ENCODE data around the gene NFYB. TPM values are rescaled to one million over a fixed set of nuclear protein-coding genes. Genes with fewer than 3 reads are reported as not detected.
"Not testable (repeated sequence)": the region's sequence is repeated elsewhere in the genome, so short reads cannot be mapped to it uniquely, and the experiment has no call there.

The NFYB gene
- 100 to 1,000 TPM in 1 of 3 donors, 10 to 100 TPM in 2; 82.2 to 118 (median 97.6) TPM for polyA plus RNA-seq (ENCODE audit: insufficient read length in 3 of 3)
- long read RNA-seq, donor 1, transcript NFYB-201 (8 exons, 3,512 nt) = major isoform, 8 of 14 reads
- long read RNA-seq, donor 1, partial matches to known transcripts = 0 of 14 reads
- long read RNA-seq, donor 1, other reads (novel, unspliced or antisense) = 5 of 14 reads
- long read RNA-seq, donor 2, transcript NFYB-201 (8 exons, 3,512 nt) = major isoform, 5 of 15 reads
- long read RNA-seq, donor 2, partial matches to known transcripts = 0 of 15 reads
- long read RNA-seq, donor 2, other reads (novel, unspliced or antisense) = 6 of 15 reads
- long read RNA-seq, donor 3, transcript NFYB-201 (8 exons, 3,512 nt) = minor isoform, 6 of 20 reads
- long read RNA-seq, donor 3, transcript NFYB-205 (8 exons, 1,727 nt) = major isoform, 7 of 20 reads
- long read RNA-seq, donor 3, partial matches to known transcripts = 0 of 20 reads
- long read RNA-seq, donor 3, other reads (novel, unspliced or antisense) = 6 of 20 reads
- long read RNA-seq, donor 4, transcript NFYB-201 (8 exons, 3,512 nt) = major isoform, 6 of 9 reads
- long read RNA-seq, donor 4, partial matches to known transcripts = 0 of 9 reads
- long read RNA-seq, donor 4, other reads (novel, unspliced or antisense) = 0 of 9 reads
- long read RNA-seq, donor 5 = 0 reads
- long read RNA-seq, donor 6, transcript NFYB-201 (8 exons, 3,512 nt) = major isoform, 9 of 12 reads
- long read RNA-seq, donor 6, partial matches to known transcripts = 0 of 12 reads
- long read RNA-seq, donor 6, other reads (novel, unspliced or antisense) = 0 of 12 reads
- long read RNA-seq, donor 7, transcript NFYB-201 (8 exons, 3,512 nt) = major isoform, 14 of 25 reads
- long read RNA-seq, donor 7, transcript NFYB-205 (8 exons, 1,727 nt) = minor isoform, 6 of 25 reads
- long read RNA-seq, donor 7, partial matches to known transcripts = 5 of 25 reads
- long read RNA-seq, donor 7, other reads (novel, unspliced or antisense) = 0 of 25 reads
- long read RNA-seq, donor 8, transcript NFYB-205 (8 exons, 1,727 nt) = minor isoform, 10 of 38 reads
- long read RNA-seq, donor 8, transcript NFYB-201 (8 exons, 3,512 nt) = major isoform, 22 of 38 reads
- long read RNA-seq, donor 8, partial matches to known transcripts = 0 of 38 reads
- long read RNA-seq, donor 8, other reads (novel, unspliced or antisense) = 5 of 38 reads
- long read RNA-seq, donor 9, transcript NFYB-201 (8 exons, 3,512 nt) = major isoform, 10 of 11 reads
- long read RNA-seq, donor 9, partial matches to known transcripts = 0 of 11 reads
- long read RNA-seq, donor 9, other reads (novel, unspliced or antisense) = 0 of 11 reads
- long read RNA-seq, donor 10, transcript NFYB-201 (8 exons, 3,512 nt) = major isoform, 16 of 20 reads
- long read RNA-seq, donor 10, partial matches to known transcripts = 0 of 20 reads
- long read RNA-seq, donor 10, other reads (novel, unspliced or antisense) = 0 of 20 reads
- long read RNA-seq, donor 11, transcript NFYB-201 (8 exons, 3,512 nt) = minor isoform, 6 of 13 reads
- long read RNA-seq, donor 11, transcript NFYB-205 (8 exons, 1,727 nt) = major isoform, 7 of 13 reads
- long read RNA-seq, donor 11, partial matches to known transcripts = 0 of 13 reads
- long read RNA-seq, donor 11, other reads (novel, unspliced or antisense) = 0 of 13 reads
- long read RNA-seq, donor 12, transcript NFYB-201 (8 exons, 3,512 nt) = major isoform, 6 of 10 reads
- long read RNA-seq, donor 12, partial matches to known transcripts = 0 of 10 reads
- long read RNA-seq, donor 12, other reads (novel, unspliced or antisense) = 0 of 10 reads
- long read RNA-seq, donor 13 = 0 reads
- long read RNA-seq, donor 14, transcript NFYB-201 (8 exons, 3,512 nt) = major isoform, 12 of 19 reads
- long read RNA-seq, donor 14, transcript NFYB-205 (8 exons, 1,727 nt) = minor isoform, 7 of 19 reads
- long read RNA-seq, donor 14, partial matches to known transcripts = 0 of 19 reads
- long read RNA-seq, donor 14, other reads (novel, unspliced or antisense) = 0 of 19 reads
- long read RNA-seq, donor 15, transcript NFYB-205 (8 exons, 1,727 nt) = major isoform, 8 of 10 reads
- long read RNA-seq, donor 15, partial matches to known transcripts = 0 of 10 reads
- long read RNA-seq, donor 15, other reads (novel, unspliced or antisense) = 0 of 10 reads
- long read RNA-seq, donor 16, transcript NFYB-205 (8 exons, 1,727 nt) = minor isoform, 16 of 53 reads
- long read RNA-seq, donor 16, transcript NFYB-201 (8 exons, 3,512 nt) = major isoform, 31 of 53 reads
- long read RNA-seq, donor 16, partial matches to known transcripts = 6 of 53 reads
- long read RNA-seq, donor 16, other reads (novel, unspliced or antisense) = 0 of 53 reads

- DNase-seq (ENCODE audit: extremely low read depth in 1 of 11, low read depth in 9 of 11, low spot score in 4 of 11) = peak; percentile 77 to 96 (median 93)
These were observed at the start of gene NFYB for GRCh38 chr12:104137902-104138796. Gene NFYB (minus strand): TSS chr12:104138210. CDS start chr12:104135453, 2,757 bp downstream.

DNA sequence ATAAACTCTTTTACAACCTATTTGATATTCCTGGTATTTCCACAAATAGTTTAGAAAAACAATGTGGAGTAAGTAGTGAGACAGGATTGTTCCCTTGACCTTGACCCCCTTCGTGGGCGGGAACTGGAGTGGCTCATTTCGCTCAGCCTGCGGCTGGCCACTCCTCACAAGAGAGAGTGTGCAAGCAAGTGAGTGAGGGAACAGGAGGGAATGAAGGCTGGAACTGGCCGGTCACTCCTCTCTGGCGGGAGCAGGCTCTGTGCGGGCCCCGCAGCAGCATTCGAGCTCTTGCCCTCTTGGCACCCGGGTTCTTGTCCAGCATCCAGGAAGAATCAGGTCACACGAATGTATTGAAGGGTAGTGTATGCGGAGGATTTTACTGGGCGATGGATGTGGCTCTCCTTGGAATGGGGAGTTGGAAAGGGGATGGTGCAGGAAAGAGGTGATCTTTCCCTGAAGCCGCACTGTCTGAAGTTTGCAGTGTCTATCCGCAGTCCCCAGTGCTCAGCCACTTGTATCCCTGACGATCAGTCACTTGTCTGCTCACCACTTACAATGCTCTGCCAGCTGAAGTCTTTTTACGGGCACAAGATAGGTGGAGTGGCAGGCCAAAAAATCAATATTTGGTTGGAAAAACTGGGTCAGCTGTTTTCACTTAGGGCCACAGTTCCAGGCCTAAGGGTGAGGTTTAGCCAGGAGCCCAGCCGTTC, 49.6 kb upstream of the NFYB start:
- no peak for DNase-seq (ENCODE audit: extremely low read depth in 1 of 11, low read depth in 9 of 11, low spot score in 4 of 11)

DNA sequence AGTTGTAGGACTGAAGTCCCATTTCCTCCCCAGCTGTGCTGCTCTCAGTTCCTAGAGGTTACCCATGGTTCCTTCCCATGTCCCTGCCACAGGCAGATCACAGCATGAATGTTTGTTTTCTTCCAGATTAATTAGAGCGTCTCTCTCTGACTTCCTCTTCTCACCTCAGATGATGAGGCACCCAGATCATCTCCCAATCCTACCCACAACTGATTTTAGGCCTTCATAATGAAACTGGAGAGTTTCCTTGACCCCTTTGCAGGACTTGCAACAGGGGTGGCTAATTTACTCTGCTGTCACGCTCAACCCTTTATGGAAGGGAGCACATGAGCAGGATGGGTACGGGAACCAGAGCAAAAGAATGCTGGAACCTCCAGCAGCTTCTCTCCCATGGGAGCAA, 45.4 kb upstream of the NFYB start:
- no peak for DNase-seq (ENCODE audit: extremely low read depth in 1 of 11, low read depth in 9 of 11, low spot score in 4 of 11)

DNA sequence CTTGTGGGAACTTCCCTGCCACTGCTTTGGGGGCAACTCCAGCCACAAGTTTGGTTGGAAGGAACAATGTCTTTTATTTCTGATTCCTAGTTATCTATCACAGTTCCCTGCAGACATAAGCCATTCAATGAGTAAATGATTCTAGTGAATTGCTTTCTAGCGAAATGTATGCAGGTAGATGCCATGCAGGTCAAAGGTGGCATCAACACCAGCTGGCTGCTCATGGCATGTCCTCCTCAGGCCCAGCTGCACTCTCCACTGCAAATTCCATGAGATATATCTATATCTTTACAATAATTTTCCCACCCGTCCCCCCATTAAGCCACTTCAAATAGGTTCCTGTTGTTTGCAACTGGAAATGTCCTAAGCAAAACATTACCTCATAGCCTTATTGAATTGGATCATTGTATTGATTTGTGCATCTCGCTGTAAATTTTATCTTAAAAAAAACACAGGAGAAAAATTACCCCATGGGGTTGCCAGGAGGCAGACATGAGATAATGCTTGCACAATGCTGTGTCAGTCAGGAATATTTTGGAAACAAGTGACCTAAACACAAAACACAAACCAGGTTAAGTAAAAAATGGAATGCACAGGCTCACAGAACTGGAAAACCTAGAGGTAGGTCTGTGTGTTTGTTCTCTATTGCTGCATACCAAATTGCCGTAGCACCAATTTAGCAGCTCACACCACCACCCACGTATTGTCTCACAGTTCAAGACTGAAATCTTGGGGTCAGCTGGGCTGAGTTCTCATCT, 44.8 kb upstream of the NFYB start:
- DNase-seq (ENCODE audit: extremely low read depth in 1 of 11, low read depth in 9 of 11, low spot score in 4 of 11) = no peak

- no peak for DNase-seq (ENCODE audit: extremely low read depth in 1 of 11, low read depth in 9 of 11, low spot score in 4 of 11)
These were observed 44.1 kb upstream of the NFYB start for GRCh38 chr12:104182144-104182543.

GRCh38 chr12:104181313-104181712, 43.3 kb upstream of the NFYB start:
- no peak for DNase-seq (ENCODE audit: extremely low read depth in 1 of 11, low read depth in 9 of 11, low spot score in 4 of 11)

DNA sequence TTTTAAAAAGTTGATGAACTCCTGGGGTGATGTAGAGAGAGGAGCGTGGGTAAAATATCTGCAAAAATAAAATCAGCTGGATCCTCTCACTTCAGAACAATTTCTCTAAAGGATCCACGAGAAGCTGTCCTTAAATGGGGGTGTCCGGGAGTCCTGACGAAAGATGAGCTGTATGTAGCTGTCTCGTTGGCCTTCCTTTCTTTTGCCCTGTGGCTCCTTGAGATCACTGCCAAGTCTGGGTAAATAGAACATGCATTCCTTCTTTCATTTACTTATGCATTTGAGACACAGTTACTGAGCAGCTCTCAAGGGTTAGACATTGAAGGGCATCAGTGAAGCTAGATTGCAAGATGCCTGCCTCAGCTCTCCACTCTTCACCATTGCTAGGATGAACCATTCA, 42.4 kb upstream of the NFYB start:
- no peak for DNase-seq (ENCODE audit: extremely low read depth in 1 of 11, low read depth in 9 of 11, low spot score in 4 of 11)

DNA sequence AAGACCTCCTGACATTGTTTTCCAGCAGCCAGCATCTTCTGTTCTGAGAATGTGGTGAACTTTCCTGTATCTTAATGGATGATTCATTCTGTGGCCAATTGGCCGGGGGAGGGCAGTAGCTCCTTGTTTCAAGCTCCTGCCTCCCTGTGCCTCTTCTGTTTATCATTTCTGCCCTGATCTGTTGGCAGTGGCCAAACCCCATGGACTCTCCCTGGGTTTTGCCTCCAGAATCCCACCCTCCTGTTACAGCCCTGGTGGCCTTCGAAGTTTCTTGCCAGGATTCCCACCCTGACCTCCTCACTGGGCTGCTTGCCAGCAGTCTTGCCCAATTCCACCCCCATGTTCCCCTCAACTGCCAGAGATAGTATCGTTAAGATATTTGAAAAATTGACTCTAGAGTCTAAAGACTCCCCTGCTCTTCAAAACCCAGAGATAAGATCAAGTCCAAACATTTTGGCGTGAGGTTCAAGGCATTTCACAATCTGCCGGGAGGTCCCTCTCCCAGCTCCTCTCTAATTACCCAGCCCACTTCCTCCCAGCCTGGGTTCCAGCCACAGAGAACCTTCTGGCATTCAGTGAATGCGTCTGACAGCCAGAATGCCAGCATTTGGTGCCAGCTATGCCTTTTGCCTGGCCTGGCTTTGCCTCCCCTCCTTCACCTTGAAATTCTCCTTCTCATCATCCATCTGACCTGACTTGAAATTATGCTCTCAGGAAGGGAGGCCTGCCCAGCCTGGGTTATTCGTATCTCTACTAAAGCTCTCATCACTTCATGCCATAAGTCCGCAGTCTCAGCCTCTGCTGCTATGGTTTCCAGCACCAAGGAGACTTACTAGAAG, 39.9 kb upstream of the NFYB start:
- DNase-seq (ENCODE audit: extremely low read depth in 1 of 11, low read depth in 9 of 11, low spot score in 4 of 11) = no peak

- no peak for DNase-seq (ENCODE audit: extremely low read depth in 1 of 11, low read depth in 9 of 11, low spot score in 4 of 11)
These were observed 39.3 kb upstream of the NFYB start for GRCh38 chr12:104177336-104177662.

DNA sequence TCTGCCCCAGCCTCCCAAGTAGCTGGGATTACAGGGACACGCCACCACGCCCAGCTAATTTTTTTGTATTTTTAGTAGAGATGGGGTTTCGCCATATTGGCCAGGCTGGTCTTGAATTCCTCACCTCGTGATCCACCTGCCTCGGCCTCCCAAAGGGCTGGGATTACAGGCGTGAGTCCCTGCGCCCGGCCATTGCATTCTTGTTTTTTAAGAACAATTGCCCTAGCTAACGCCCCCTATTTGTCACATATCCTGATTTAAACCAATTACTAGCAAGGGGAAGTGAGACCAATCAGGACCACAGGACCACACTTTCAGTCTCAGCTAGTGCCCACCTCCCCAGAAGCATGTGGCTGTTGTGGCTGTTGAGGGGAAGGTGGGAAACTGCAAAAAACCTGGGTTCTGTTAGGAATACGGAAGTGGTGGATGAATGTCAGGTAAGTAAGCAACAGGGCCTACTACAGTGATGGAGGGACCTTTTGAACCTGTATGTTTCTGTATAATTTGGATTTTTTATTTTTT, 37.8 kb upstream of the NFYB start:
- DNase-seq (ENCODE audit: extremely low read depth in 1 of 11, low read depth in 9 of 11, low spot score in 4 of 11) = no peak

DNA sequence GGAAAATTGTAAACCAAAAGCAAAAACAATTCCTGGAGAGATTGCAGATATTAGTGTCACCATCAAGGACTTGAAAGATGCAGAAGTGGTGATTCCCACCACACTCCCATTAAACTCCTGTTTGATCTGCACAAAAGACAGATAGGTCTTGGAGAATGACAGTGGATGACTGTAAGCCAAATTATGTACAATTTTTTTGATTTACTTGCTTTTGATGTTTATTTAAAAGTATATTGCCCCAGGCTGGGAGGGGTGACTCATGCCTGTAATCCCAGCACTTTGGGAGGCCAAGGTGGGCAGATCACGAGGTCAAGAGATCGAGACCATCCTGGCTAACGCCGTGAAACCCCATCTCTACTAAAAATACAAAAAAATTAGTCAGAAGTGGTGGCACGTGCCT, 35.8 kb upstream of the NFYB start:
- DNase-seq (ENCODE audit: extremely low read depth in 1 of 11, low read depth in 9 of 11, low spot score in 4 of 11) = not testable (repeated sequence)

GRCh38 chr12:104172570-104172947, 34.5 kb upstream of the NFYB start:
- DNase-seq (ENCODE audit: extremely low read depth in 1 of 11, low read depth in 9 of 11, low spot score in 4 of 11) = no peak

GRCh38 chr12:104171785-104172569, 34.0 kb upstream of the NFYB start:
- no peak for DNase-seq (ENCODE audit: extremely low read depth in 1 of 11, low read depth in 9 of 11, low spot score in 4 of 11)
